IMR-90 (cell line): ENCODE results near the gene SCYL3.

ENCODE experiments used
- BHLHE40 ChIP-seq: fragments of 150-350 bp; IDR thresholded peaks from 2 replicates; pipeline ENCODE4 v1.6.1; 2016; ENCODE audit warnings: mild to moderate bottlenecking, low read depth, low read length
- CEBPB ChIP-seq: IDR thresholded peaks from 2 replicates; pipeline ENCODE4 v1.6.1; 2012; ENCODE audit warnings: low read depth, low read length, improper control_type of control experiment
- FOS ChIP-seq: fragments of 150-350 bp; IDR thresholded peaks from 2 replicates; pipeline ENCODE4 v1.6.1; 2016; ENCODE audit warnings: low read depth, low read length
- MAFK ChIP-seq: IDR thresholded peaks from 2 replicates; pipeline ENCODE4 v1.6.1; 2012; ENCODE audit warnings: low read depth, low read length, improper control_type of control experiment
- MAZ ChIP-seq: IDR thresholded peaks from 2 replicates; pipeline ENCODE4 v1.6.1; 2012; ENCODE audit warnings: low read depth, mild to moderate bottlenecking, low read length, improper control_type of control experiment, moderate library complexity, borderline replicate concordance
- POLR2A ChIP-seq: IDR thresholded peaks from 2 replicates; pipeline ENCODE4 v1.6.1; 2012; ENCODE audit warnings: mild to moderate bottlenecking, low read depth, low read length
- RAD21 ChIP-seq: IDR thresholded peaks from 2 replicates; pipeline ENCODE4 v1.6.1; 2012; ENCODE audit warnings: low read length, improper control_type of control experiment
- RCOR1 ChIP-seq: IDR thresholded peaks from 2 replicates; pipeline ENCODE4 v1.6.1; 2012; ENCODE audit warnings: mild to moderate bottlenecking, low read length, improper control_type of control experiment; ENCODE audit not compliant: insufficient replicate concordance
- RFX5 ChIP-seq: IDR thresholded peaks from 2 replicates; pipeline ENCODE4 v1.8.0; 2012; ENCODE audit warnings: low read depth, mild to moderate bottlenecking, low read length, moderate library complexity
- SMC3 ChIP-seq: fragments of 150-350 bp; IDR thresholded peaks from 2 replicates; pipeline ENCODE4 v1.6.1; 2016; ENCODE audit warnings: low read depth, mild to moderate bottlenecking, antibody characterized with exemption, low read length, moderate library complexity
- TF ChIP-seq, protein P1 (sequence below): conservative IDR thresholded peaks from 2 replicates; pipeline ENCODE4 v1.5.1; 2012; ENCODE audit warnings: mild to moderate bottlenecking, low read depth, low read length, improper control_type of control experiment
- TF ChIP-seq, protein P2 (sequence below): fragments of 150-350 bp; IDR thresholded peaks from 2 replicates; pipeline ENCODE4 v1.6.1; 2016; ENCODE audit warnings: low read depth, mild to moderate bottlenecking, low read length, moderate library complexity, borderline replicate concordance

GRCh38 chr1:169860750-169861149 is 32.9 kb downstream of the SCYL3 start:
- no peak for TF ChIP-seq POLR2A
- TF ChIP-seq SMC3: no peak
- TF ChIP-seq, protein P1, sequence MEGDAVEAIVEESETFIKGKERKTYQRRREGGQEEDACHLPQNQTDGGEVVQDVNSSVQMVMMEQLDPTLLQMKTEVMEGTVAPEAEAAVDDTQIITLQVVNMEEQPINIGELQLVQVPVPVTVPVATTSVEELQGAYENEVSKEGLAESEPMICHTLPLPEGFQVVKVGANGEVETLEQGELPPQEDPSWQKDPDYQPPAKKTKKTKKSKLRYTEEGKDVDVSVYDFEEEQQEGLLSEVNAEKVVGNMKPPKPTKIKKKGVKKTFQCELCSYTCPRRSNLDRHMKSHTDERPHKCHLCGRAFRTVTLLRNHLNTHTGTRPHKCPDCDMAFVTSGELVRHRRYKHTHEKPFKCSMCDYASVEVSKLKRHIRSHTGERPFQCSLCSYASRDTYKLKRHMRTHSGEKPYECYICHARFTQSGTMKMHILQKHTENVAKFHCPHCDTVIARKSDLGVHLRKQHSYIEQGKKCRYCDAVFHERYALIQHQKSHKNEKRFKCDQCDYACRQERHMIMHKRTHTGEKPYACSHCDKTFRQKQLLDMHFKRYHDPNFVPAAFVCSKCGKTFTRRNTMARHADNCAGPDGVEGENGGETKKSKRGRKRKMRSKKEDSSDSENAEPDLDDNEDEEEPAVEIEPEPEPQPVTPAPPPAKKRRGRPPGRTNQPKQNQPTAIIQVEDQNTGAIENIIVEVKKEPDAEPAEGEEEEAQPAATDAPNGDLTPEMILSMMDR: no peak
- TF ChIP-seq RCOR1: no peak
- no peak for TF ChIP-seq MAZ
- TF ChIP-seq CEBPB: no peak
- TF ChIP-seq RFX5: no peak
- TF ChIP-seq BHLHE40: no peak
- no peak for TF ChIP-seq MAFK
- TF ChIP-seq, protein P2, sequence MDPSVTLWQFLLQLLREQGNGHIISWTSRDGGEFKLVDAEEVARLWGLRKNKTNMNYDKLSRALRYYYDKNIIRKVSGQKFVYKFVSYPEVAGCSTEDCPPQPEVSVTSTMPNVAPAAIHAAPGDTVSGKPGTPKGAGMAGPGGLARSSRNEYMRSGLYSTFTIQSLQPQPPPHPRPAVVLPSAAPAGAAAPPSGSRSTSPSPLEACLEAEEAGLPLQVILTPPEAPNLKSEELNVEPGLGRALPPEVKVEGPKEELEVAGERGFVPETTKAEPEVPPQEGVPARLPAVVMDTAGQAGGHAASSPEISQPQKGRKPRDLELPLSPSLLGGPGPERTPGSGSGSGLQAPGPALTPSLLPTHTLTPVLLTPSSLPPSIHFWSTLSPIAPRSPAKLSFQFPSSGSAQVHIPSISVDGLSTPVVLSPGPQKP: no peak
- no peak for TF ChIP-seq FOS
- no peak for TF ChIP-seq RAD21
